T-helper 2 cell (primary cell): ENCODE data around the gene TRIP13.
"Not testable (repeated sequence)": the region's sequence is repeated elsewhere in the genome, so short reads cannot be mapped to it uniquely, and the experiment has no call there.

Experiments
- DNase-seq, 5 experiments: peaks; one replicate each; pipeline versions ENCODE4 v3.0.0 to v3.0.0-alpha.2; 2012 to 2022

The TRIP13 gene

GRCh38 chr5:939368-939767 lies 46.7 kb downstream of the TRIP13 start:
- no peak for DNase-seq

- not testable (repeated sequence) for DNase-seq
Measured at GRCh38 chr5:940741-941140, 48.1 kb downstream of the TRIP13 start.

GRCh38 chr5:943201-943917 lies 50.7 kb downstream of the TRIP13 start:
- DNase-seq = no peak

- peak in 1 of 5 experiments; percentile 22 for DNase-seq
Measured at GRCh38 chr5:943918-944620, 51.4 kb downstream of the TRIP13 start.

- DNase-seq = no peak
Measured at GRCh38 chr5:944621-944927, 51.9 kb downstream of the TRIP13 start.

GRCh38 chr5:944992-945685 lies 52.5 kb downstream of the TRIP13 start:
- no peak for DNase-seq

GRCh38 chr5:945691-946551 lies 53.2 kb downstream of the TRIP13 start:
- no peak for DNase-seq

- no peak for DNase-seq
Measured at GRCh38 chr5:946720-947625, 54.3 kb downstream of the TRIP13 start.

GRCh38 chr5:947626-948471 lies 55.2 kb downstream of the TRIP13 start:
- no peak for DNase-seq

- no peak for DNase-seq
Measured at GRCh38 chr5:948472-949274, 56.0 kb downstream of the TRIP13 start.

- no peak for DNase-seq
Measured at GRCh38 chr5:949275-949543, 56.5 kb downstream of the TRIP13 start.

GRCh38 chr5:949815-950560 lies 57.3 kb downstream of the TRIP13 start:
- no peak for DNase-seq

GRCh38 chr5:951940-952596 lies 59.4 kb downstream of the TRIP13 start:
- no peak for DNase-seq

- no peak for DNase-seq
Measured at GRCh38 chr5:952597-953271, 60.0 kb downstream of the TRIP13 start.

GRCh38 chr5:953535-954449 lies 61.1 kb downstream of the TRIP13 start:
- no peak for DNase-seq

- no peak for DNase-seq
Measured at GRCh38 chr5:955886-956761, 63.4 kb downstream of the TRIP13 start.
